Loucy (cell line): ENCODE results near the gene BTBD10.

ENCODE experiments used
- CTCF ChIP-seq: fragments of 200-600 bp; sonication (generic); conservative IDR thresholded peaks from 2 replicates; pipeline ENCODE4 v1.5.1; 2014; ENCODE audit warnings: mild to moderate bottlenecking, antibody characterized with exemption, low read length
- EZH2phosphoT487 ChIP-seq: fragments of 200-600 bp; IDR thresholded peaks from 2 replicates; pipeline ENCODE4 v1.6.1; 2018; ENCODE audit warnings: antibody characterized with exemption, mild to moderate bottlenecking, moderate library complexity, borderline replicate concordance

DNA sequence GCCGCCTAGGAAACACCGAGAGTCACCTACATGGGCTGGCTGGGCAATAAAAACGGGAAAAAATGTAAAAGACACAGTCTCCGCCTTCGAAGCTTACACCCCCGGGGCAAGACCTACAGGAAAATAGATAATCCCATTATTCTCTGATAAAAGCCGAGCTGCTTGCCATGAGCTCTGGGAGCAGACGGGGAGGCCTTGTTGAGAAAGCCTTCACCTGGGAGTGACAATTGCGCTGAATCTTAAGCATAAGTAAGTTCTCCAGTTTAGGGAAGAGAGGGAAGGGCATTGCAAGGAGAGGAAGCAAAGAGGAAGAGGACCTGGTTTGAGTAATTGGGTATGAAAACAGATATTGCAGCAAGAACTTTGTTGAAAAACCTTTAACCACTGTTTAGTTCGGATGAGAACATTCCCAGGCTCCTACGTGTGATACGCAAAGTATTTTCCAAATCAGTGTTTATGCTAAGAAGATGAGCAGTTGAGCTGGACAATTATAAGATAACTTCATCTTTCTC lies 813 bp upstream of the BTBD10 start:
- TF ChIP-seq CTCF (no peak), EZH2phosphoT487 (no peak)
